Measurements from ENCODE around the gene DHODH. TPM values are rescaled to one million over a fixed set of nuclear protein-coding genes. Genes with fewer than 3 reads are reported as not detected.

DHODH gene
- total and polyA plus RNA-seq, 2 donors (not counting 3 experiments of a cell fraction or from before 2014, with no cell fraction given) = 5.8 to 9.2 TPM

DNA sequence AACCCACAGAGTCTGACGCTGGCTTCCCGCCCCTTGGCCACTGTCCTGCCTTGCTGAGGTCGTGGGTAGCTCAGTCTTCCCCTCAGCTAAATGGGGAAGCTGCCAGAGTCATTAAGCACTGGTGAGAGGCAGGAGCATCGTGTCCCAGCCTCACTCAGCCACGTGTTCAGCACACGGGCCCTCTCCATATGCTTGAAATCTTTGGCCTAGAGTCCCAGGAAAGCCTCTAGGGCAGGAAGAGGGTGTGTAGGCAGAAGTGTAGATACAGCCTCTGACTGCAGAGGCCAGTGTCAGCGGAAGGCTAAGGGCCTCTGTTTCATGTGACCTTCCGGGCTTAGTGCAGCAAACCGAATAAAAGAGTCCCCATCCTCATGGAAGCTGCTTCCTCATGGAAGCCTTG lies 4.1 kb downstream of the DHODH start:
- intact Hi-C loops (cut with micrococcal nuclease) (no loop called here), dilution Hi-C loops (cut with MboI; ENCODE audit: extremely low pct_ligation_motif_present, low sequenced_read_pairs) (no loop called here)
- ChIA-PET POLR2A (no interaction called here), CTCF (no interaction called here)
- FAIRE-seq = no peak
- H3K27ac ChIP-seq (ENCODE audit: insufficient read depth, low read depth, low read length) = no peak overlapping the region
- H3K9me1 ChIP-seq (replicated peaks; ENCODE audit: control insufficient read depth, extremely low read depth, insufficient read depth, low read length) = no peaks in the 10 kb centered on the region
- H3K9ac ChIP-seq (replicated peaks; ENCODE audit: extremely low read depth, insufficient read depth, low read length) = no peak overlapping the region
- H3K36me3 ChIP-seq (ENCODE audit: control insufficient read depth in 2 of 2, extremely low read depth in 1 of 2, insufficient read depth in 2 of 2, low read length in 2 of 2) = no peaks in the 10 kb centered on the region
- no peak for DNase-seq (ENCODE audit: low read depth, low spot score)
- H2AFZ ChIP-seq (ENCODE audit: low read depth, low read length) = no peak overlapping the region
- H4K20me1 ChIP-seq (replicated peaks; ENCODE audit: control insufficient read depth, extremely low read depth, insufficient read depth, low read length) = no peaks in the 10 kb centered on the region
- H3K27me3 ChIP-seq (ENCODE audit: control insufficient read depth in 2 of 2, insufficient read depth in 2 of 2, low read length in 2 of 2) = no peaks in the 10 kb centered on the region
- no peaks in the 10 kb centered on the region for H3K9me3 ChIP-seq (replicated peaks; ENCODE audit: control insufficient read depth, insufficient read depth, low read length)
- no peaks in the 10 kb centered on the region for H3K79me2 ChIP-seq (ENCODE audit: control insufficient read depth, insufficient read depth, low read length)
- H3K4me2 ChIP-seq (ENCODE audit: insufficient read depth, low read length) = no peak overlapping the region
- TF ChIP-seq JUN (IDR thresholded peaks at IDR 0.05; ENCODE audit: borderline replicate concordance, insufficient read depth, insufficient read length, low read depth) = no peak
- TF ChIP-seq, protein P1, sequence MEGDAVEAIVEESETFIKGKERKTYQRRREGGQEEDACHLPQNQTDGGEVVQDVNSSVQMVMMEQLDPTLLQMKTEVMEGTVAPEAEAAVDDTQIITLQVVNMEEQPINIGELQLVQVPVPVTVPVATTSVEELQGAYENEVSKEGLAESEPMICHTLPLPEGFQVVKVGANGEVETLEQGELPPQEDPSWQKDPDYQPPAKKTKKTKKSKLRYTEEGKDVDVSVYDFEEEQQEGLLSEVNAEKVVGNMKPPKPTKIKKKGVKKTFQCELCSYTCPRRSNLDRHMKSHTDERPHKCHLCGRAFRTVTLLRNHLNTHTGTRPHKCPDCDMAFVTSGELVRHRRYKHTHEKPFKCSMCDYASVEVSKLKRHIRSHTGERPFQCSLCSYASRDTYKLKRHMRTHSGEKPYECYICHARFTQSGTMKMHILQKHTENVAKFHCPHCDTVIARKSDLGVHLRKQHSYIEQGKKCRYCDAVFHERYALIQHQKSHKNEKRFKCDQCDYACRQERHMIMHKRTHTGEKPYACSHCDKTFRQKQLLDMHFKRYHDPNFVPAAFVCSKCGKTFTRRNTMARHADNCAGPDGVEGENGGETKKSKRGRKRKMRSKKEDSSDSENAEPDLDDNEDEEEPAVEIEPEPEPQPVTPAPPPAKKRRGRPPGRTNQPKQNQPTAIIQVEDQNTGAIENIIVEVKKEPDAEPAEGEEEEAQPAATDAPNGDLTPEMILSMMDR (IDR thresholded peaks at IDR 0.05; ENCODE audit: extremely low read depth in 1 of 2, insufficient read depth in 1 of 2, low read depth in 1 of 2, low read length in 2 of 2) = no peak
- no peak for TF ChIP-seq EZH2 (IDR thresholded peaks at IDR 0.05; ENCODE audit: borderline replicate concordance, low read depth, low read length, severe bottlenecking)
- no peak for TF ChIP-seq FOS (IDR thresholded peaks at IDR 0.05; ENCODE audit: borderline replicate concordance, insufficient read depth, low read length)
- H3K4me3 ChIP-seq (replicated peaks in 1 of 3; ENCODE audit: insufficient read depth in 1 of 3, low read depth in 1 of 3, low read length in 3 of 3) = no peak overlapping the region
- no TSS peak for BruUV-seq (replicated peaks)
- H3K4me1 ChIP-seq (ENCODE audit: control insufficient read depth, extremely low read depth, insufficient read depth, low read length) = peaks cover 2% of the 10 kb centered on the region

DNA sequence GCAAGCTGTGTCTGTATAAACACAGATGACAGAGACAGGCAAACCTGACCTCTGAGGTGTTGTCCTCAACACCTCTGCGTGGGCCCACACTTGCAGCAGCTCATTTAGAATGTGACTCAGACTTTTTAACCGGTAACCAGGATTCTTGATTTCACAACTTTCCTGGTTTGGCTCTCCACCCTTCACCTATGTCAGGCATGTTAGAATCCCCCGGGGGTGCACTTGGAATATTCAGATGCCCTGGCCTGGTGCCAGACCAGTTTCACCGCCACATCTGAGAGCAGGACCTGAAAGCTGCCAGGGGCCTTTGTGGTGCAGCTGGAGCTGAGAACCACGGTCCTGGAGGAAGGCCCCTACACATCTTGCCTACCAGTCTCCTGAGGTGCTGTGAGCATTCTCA lies 4.8 kb downstream of the DHODH start:
- TF ChIP-seq POLR2A (IDR thresholded peaks at IDR 0.05; ENCODE audit: low read depth, low read length) (no peak), POLR2AphosphoS5 (IDR thresholded peaks at IDR 0.05; ENCODE audit: insufficient read depth, low read depth, low read length) (no peak), JUN (IDR thresholded peaks at IDR 0.05; ENCODE audit: borderline replicate concordance, insufficient read depth, insufficient read length, low read depth) (no peak), EZH2 (IDR thresholded peaks at IDR 0.05; ENCODE audit: borderline replicate concordance, low read depth, low read length, severe bottlenecking) (no peak)
- TF ChIP-seq, protein P2, sequence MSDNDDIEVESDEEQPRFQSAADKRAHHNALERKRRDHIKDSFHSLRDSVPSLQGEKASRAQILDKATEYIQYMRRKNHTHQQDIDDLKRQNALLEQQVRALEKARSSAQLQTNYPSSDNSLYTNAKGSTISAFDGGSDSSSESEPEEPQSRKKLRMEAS (IDR thresholded peaks at IDR 0.05; ENCODE audit: insufficient read depth, insufficient read length) = no peak
- Histone ChIP-seq H3K79me2 (ENCODE audit: control insufficient read depth, insufficient read depth, low read length) (no peaks in the 10 kb centered on the region), H3K4me3 (replicated peaks in 1 of 3; ENCODE audit: insufficient read depth in 1 of 3, low read depth in 1 of 3, low read length in 3 of 3) (no peak overlapping the region), H3K27ac (ENCODE audit: insufficient read depth, low read depth, low read length) (no peak overlapping the region), H3K4me2 (ENCODE audit: insufficient read depth, low read length) (no peak overlapping the region), H2AFZ (ENCODE audit: low read depth, low read length) (no peak overlapping the region), H3K9me1 (replicated peaks; ENCODE audit: control insufficient read depth, extremely low read depth, insufficient read depth, low read length) (no peaks in the 10 kb centered on the region), H3K9me3 (replicated peaks; ENCODE audit: control insufficient read depth, insufficient read depth, low read length) (no peaks in the 10 kb centered on the region), H3K36me3 (ENCODE audit: control insufficient read depth in 2 of 2, extremely low read depth in 1 of 2, insufficient read depth in 2 of 2, low read length in 2 of 2) (no peaks in the 10 kb centered on the region), H4K20me1 (replicated peaks; ENCODE audit: control insufficient read depth, extremely low read depth, insufficient read depth, low read length) (no peaks in the 10 kb centered on the region), H3K4me1 (ENCODE audit: control insufficient read depth, extremely low read depth, insufficient read depth, low read length) (no peaks in the 10 kb centered on the region), H3K27me3 (ENCODE audit: control insufficient read depth in 2 of 2, insufficient read depth in 2 of 2, low read length in 2 of 2) (no peaks in the 10 kb centered on the region), H3K9ac (replicated peaks; ENCODE audit: extremely low read depth, insufficient read depth, low read length) (no peak overlapping the region)
- POLR2A ChIA-PET = no interaction called here
- DNase-seq (ENCODE audit: low read depth, low spot score) (no peak), FAIRE-seq (no peak)
- CTCF ChIA-PET = no interaction called here
- dilution Hi-C loops (cut with MboI; ENCODE audit: extremely low pct_ligation_motif_present, low sequenced_read_pairs) = no loop called here
- no TSS peak for BruUV-seq (replicated peaks)
- intact Hi-C loops (cut with micrococcal nuclease) = no loop called here
